NK-92 (cell line): ENCODE results near the gene SRD5A3.
"Not testable (repeated sequence)": the region's sequence is repeated elsewhere in the genome, so short reads cannot be mapped to it uniquely, and the experiment has no call there.

Experiments
- DNase-seq: peaks from one replicate; lab custom pipeline; 2025; ENCODE audit not compliant: unreplicated experiment; lab: John Stamatoyannopoulos, UW

Gene SRD5A3

DNA sequence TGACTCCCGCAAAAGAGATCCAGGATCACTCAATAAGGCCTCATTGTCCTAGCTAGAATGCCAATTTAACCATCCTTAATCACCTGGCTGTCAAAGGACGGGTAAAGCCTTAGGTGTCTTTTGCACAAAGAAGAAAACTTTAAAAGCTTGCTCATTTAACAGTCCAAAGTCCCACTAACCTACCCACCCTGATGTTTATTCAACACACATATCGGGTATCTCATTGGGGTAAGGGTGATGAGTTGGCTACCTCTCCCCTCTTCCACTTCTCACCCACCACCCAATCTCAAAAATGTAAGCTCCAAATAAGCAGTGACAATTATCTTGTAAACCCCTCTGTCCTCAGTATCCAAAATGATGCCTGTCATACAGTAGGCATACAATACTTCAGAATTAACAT lies 988 bp upstream of the SRD5A3 start:
- DNase-seq, result no peak

DNA sequence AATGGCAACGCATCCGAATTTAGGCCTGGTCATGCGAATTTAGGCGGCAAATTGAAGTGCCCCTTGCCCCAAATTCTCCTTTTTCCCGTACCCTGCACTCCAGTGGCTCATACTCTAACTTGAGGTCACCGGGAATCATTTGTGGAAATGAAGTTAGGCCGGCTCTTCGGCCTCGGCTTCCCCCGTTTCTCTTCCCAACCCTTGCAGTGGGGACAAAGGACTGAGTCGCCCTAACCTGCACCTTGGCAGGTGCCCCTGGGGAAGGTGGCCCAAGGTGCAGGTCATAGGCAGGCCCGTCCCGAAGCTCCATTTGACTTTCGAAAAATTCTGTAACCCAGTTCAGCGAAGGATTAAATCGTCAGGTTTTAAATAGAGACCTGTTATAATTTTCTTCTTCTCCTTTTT lies 811 bp downstream of the SRD5A3 start:
- no peak for DNase-seq

DNA sequence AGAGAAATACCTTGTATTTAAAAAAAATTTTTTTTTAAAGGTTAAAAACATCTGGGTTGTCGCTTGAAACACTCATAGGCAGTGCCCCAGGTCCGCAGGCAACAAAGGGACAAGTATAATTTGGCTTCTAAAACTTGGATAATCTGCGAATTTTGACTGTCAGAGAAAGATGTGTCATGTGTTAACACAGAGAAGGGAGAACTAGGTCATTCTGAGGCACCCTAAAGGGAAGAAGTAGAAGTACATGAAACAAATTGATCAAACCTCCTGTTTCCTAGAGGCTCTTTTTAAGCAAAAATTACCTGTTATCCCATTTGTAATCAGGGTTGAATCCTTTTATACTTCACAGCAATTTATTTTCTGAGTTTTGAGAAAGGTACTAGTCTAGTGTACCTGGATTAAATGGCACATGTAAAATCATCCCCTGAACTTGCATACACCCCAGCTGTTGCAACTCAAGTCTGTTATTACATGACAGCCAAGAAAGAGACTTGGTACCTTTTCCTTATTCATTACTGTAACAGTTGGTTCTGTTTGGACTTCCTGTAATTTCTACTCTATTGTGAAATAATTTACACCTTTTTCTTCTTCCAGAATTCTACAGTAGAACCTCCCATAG lies 1.7 kb downstream of the SRD5A3 start:
- no peak for DNase-seq

DNA sequence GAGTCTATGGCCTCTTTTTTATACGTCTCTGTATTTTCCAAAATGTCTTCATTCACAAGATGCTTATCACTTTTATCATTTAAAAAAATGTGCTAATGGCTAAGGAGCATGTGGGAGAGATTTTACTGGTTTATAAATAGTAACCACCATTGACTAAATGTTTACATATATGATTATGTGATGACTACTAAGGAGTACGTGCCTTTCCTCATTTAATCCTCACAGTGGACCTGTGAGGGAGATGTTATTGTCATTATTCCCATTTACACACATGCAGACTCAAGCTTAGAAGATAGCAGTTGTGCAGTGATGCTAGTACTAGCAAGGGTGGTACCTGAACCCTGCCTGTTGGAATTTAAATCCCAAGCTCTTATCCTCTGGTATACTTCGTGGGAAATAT lies 2.4 kb downstream of the SRD5A3 start:
- no peak for DNase-seq

DNA sequence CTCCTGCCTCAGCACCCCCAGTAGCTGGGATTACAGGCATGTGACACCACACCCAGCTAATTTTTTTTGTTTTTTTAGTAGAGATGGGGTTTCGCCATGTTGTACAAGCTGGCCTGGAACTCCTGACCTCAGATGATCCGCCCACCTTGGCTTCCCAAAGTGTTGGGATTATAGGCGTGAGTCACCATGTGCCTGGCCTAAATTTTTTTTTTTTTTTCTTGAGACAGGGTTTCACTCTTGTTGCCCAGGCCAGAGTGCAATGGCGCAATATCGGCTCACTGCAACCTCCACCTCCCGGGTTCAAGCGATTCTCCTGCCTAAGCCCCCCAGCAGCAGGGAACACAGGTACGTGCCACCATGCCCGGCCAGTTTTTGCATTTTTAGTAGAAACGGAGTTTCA lies 4.8 kb downstream of the SRD5A3 start:
- not testable (repeated sequence) for DNase-seq

DNA sequence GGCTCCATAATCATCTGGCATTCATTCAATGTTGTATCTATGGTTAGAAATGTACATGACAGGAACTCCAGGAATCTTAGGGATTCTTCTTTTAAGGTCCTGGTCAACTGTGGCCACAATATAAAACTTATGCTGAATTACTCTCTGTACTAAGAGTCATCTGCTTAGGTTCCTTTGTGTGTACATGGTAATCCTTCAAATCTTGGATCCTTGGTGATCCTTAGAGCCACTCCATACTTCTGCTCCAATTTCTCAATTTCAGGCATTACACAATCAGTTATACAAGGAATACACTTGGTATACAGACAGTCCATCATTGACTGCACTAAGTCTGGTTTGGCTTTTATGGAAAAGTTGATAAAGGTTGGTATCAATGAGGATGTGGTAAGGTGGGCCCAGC lies 5.8 kb downstream of the SRD5A3 start:
- no peak for DNase-seq

DNA sequence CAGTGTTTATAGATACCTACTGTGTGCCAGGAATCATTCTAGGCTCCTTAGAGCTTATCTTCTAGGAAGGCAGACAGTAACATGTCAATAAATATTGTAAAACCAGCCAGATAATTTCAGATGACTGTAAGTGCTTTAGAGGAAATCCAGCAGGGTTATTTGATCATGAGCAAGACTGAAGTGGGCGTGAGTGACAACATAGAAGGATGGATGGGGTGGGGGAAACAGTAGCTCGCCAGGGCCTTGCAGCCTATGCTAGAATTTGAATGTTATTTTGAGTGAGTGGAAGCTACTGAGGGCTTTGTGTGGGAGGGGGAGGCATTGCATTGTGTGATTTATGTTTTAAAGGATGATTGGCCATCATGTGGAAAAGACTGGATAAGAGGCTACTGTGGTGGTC lies 6.7 kb downstream of the SRD5A3 start:
- no peak for DNase-seq

DNA sequence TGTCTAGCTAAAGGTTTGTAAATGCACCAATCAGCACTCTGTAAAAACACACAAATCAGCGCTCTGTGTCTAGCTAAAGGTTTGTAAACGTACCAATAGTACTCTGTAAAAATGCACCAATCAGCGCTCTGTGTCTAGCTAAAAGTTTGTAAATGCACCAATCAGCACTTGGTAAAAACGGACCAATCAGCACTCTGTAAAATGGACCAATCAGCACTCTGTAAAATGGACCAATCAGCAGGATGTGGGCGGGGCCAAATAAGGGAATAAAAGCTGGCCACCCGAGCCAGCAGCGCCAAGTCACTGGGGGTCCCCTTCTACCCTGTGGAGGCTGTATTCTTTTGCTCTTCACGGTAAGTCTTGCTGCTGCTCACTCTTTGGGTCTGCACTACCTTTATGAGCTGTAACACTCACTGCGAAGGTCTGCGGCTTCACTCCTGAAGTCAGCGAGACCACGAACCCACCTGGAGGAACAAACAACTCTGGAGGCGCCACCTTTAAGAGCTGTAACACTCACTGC lies 7.2 kb downstream of the SRD5A3 start:
- DNase-seq, result not testable (repeated sequence)

DNA sequence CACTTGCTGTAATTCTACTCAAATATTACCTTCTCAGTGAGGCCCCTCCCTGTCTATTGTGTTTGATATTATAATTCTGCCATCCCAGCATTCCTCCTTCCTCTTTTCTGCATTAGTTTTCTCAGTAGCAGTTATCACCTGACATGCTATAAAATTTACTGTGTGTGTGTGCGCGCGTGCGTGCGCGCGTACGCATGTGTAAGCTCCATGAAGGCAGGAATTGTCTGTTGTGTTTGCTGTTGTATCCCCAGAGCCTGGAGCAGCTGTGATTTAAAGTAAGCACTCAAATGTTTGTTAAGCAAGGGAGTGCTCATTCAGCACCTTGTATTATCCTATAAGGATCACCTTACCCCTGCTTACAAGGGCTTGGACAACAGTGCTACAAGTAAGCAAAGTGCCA lies 8.6 kb downstream of the SRD5A3 start:
- DNase-seq, result no peak

DNA sequence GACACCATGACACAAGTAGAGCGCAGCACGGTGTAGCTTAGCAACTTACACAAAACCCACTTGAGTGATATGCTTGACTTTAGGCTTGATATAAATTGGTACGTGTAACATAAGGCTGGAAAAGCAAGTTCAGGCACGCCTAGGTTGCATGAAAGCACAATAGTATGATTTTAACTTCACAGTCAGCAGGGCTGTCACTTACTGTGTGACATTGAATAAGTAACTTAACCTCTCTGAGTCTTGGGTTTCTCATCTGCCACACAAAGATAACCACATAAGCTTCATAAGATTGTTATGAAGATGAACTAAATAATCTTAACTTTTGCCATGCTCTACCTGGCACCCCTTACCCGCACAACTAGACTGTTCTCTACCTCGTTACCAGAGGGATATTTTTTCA lies 9.5 kb downstream of the SRD5A3 start:
- DNase-seq, result no peak

DNA sequence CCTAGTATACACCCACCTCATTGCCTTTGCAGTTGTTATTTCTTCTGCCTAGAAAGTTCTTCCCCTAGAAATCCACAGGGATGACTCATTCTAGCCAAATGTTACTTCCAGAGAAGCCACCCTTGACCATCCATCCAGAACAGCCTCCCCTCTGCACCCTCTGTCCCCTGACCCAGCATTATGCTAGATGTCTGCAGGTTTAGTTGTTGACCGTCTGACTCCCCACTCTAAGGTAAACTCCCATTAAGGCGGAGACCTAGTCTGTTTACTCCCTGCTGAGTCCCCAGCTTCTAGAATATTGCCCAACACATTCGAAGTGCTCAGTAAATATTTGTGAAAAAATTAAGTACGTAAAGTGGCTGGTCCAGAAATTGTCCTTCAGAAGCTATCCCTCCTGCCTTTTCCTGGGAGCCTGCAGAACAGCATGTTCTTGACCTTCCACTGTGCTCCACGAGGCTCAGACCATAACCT lies 11.0 kb downstream of the SRD5A3 start:
- DNase-seq, result no peak

DNA sequence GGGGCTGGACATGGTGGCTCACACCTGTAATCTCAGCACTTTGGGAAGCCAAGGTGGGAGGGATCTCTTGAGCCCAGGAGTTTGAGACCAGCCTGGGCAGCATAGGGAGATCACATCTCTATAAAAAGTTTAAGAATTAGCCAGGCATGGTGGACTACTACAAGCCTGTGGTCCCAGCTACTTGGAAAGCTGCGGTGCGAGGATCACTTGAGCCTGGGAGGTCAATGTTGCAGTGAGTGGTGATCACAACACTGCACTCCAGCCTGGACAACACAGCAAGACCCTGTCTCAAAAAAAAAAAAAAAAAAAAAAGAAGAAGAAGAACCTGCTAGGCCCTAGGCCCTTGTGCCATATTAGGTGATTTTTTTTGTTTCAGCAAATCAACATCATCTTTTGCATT lies 12.2 kb downstream of the SRD5A3 start:
- no peak for DNase-seq

DNA sequence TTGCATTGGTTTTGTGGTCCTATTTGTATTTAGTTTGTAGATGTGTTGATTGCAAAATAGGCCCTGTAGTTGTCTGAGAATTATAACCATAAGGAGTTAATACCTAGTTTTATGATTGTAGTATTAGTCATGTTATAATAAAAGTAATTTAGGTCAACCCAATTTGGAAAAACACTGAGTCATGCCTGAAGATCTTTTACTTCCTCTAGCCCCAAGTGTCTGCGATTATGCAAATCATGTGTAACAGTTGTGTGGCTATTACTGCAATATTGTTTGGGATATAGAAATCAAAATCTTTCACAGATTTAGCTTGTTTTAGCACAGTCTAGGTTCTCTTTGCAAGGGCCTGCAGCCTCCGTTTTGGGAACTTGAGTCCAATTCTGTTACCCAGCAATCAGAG lies 12.6 kb downstream of the SRD5A3 start:
- no peak for DNase-seq

DNA sequence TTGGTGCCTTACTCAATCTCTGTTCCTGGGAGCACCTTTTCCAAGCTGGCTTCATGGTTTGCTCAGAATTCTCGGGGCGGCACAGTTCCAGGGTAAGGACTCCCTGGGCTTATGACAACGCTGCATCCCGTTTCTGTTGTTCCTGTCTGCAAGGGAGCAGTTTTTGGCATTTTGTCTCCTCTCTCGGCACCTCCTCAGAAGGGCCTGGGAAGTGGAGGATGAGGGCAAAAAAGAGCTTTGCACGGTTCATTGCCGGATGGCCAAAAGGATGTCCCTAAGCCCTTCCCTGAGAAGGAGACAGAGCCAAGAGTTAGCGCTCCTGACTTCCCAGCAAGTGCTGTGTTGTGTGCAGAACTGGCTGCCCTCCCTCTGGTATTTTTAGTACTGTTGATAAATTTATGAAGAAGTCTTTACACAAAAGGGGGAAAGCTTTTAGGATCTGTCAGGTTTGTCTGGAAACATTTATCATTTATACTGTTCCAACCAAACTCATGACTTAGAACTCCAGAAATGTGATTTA lies 13.4 kb downstream of the SRD5A3 start:
- no peak for DNase-seq

DNA sequence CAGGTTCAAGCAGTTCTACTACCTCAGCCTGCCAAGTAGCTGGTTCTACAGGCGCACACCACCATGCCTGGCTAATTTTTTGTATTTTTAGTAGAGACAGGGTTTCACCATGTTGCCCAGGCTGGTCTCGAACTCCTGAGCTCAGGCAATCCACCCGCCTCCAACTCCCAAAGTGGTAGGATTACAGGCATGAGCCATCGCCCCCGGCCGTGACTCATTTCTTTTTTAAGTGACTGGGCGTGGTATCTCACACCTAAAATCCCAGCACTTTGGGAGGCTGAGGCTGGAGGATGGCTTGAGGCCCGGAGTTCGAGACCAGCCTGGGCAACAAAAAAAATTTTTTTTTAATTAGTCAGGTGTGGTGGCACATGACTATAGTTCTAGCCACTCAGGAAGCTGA lies 16.9 kb downstream of the SRD5A3 start:
- DNase-seq, result not testable (repeated sequence)

DNA sequence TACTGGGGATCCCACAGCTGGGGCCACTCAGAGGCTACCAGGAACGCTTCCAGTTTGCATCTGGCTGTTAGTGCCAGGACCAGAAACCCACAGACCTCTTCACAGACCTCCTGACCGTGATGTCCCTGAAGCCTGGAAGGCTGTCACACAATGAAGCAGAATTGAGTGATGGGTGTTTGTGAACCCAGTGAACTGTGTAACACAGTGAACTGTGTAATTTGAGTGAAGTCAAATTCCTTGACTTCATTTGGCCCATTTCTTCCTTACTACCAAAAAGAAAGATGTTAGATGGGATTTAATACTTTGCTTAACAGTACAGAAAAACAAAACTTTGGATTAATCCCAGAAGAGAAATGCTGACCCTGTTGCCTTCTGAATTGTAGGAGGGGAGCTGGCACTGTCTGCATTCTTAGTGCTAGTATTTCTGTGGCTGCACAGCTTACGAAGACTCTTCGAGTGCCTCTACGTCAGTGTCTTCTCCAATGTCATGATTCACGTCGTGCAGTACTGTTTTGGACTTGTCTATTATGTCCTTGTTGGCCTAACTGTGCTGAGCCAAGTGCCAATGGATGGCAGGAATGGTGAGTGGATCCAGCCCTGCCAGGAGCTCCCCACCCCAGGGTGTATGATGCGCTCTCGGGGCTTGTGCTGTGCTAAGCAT lies 17.8 kb downstream of the SRD5A3 start:
- DNase-seq, result no peak

DNA sequence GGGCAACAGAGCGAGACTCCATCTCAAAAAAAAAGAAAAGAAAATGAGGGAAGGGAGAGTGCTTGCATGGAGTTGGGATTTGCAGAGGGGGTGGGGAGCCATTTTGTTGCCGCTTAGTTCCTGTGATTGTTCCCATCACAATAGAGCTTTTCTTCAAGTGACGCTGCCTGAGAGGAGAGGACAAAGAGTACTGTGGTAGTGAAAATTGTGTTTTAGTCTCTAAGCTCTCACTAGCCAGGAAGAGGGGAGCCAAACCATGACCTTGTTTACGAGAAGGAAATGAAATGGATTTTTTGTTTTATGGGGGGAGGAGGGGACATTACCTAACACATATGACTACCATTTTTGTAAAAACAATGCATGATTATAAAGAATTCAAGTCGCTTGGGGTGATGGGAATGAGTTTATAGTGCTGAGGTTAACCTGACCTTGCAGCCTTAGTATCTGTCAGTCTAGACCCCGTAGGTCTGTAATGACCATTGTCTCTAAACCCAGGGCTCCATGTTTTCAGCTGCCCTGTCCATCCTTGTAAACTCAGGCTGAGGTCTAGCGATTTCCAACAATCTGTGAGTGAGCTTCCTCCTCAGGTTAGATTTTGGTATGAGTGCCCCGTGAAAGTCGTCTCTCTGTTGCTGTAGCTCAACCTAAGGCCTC lies 18.8 kb downstream of the SRD5A3 start:
- DNase-seq, result no peak

DNA sequence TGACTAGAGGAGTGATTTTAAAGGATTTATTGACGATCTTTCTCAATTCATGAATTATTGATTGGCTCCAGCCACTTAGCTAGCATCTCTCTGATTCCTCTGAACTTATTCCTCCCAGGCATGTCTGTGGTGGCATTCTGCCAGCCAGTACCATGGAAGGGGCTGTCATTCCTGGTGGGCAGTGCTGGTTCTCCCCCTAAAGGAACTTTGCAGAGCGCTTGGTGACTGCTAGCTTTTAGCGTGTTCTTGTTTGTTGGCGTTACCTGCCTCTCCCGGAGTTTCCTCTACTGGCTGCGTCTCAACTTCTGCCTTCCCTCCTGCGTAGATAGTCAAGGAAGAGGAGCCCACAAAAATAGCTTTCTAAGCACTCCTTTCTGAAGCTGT lies 19.3 kb downstream of the SRD5A3 start:
- DNase-seq, result no peak

DNA sequence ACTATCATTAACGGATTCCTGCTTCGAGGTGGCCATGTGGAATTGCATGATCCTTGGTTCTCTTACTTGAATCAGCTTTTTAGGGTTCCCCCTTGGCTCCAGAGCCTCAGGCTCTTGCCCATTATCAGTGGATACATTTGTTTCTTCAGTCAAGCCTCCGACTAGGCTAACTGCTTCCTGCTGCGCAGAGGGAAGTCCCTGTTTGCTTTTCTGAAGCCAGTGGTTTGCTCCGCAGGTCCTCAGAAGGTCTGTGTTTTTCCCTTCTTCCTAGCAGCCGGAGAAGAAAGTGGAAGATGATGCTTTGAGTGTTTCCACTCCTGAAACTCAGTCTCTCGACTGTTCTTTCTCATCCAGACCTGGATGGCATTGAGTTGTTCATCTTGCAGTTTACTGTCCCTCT lies 20.6 kb downstream of the SRD5A3 start:
- DNase-seq, result no peak

DNA sequence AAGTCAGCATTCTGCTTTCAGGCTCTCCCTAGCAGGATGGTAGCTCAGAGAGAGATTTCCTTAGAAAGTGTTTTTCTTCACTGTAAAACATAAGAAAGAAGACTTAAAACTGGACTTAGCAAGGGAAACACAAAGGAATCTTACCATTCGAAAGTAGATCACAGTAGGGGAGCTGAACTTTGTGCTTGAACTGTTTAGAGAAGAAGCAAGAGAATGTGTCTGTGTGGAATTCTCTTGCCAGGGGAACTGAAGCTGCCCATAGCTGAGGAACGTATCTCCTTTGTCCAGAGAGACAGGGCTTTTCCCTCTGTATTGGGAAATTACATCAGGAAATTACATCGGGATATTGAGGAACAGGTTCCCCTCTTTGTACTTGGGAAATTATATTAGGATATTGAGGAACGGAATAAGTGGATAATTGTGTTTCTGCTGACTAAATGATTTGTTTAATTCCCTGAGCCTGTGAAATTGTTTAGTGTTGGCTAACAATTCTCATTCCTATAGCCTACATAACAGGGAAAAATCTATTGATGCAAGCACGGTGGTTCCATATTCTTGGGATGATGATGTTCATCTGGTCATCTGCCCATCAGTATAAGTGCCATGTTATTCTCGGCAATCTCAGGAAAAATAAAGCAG lies 21.2 kb downstream of the SRD5A3 start:
- no peak for DNase-seq

DNA sequence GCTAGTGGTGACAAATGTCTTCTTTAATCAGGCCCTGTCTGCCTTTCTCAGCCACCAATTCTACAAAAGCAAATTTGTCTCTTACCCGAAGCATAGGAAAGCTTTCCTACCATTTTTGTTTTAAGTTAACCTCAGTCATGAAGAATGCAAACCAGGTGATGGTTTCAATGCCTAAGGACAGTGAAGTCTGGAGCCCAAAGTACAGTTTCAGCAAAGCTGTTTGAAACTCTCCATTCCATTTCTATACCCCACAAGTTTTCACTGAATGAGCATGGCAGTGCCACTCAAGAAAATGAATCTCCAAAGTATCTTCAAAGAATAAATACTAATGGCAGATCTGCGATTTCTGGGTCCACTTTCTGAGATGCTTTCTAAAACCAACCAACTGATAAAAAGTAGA lies 23.9 kb downstream of the SRD5A3 start:
- DNase-seq, result no peak

DNA sequence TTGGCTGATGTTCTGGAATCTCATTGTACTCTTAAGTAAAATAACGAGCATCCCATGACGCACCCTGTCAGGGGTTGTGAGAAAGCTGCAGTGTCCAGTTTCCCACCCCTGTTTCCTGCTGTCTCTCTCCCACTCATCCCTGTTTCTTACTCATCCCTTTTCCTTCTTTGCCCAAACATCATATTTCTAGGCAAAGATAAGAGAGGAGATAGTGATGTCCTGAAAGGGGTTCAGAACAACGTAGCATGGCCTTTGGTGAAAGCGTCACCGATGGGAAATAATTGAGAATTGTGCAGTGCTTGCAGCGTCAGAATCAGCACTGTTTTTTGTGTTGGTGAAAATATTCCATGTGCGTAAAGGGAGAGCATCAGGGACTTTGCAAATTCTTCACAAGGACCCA lies 26.2 kb downstream of the SRD5A3 start:
- DNase-seq, result no peak
